HCT116 (cell line): ENCODE measurements around the gene ELN.

Source experiments
- SP1 ChIP-seq: IDR thresholded peaks from 2 replicates; pipeline ENCODE4 v1.6.1; 2012; ENCODE audit warnings: low read depth
- SRF ChIP-seq: IDR thresholded peaks from 2 replicates; pipeline ENCODE4 v1.6.1; 2012; ENCODE audit warnings: low read depth

GRCh38 chr7:74087791-74088453, 59.9 kb downstream of the ELN start:
- TF ChIP-seq SRF (no peak), SP1 (no peak)
